Left renal cortex interstitium (tissue), 4 donors: ENCODE results near the gene DLD. TPM values are rescaled to one million over a fixed set of nuclear protein-coding genes. Genes with fewer than 3 reads are reported as not detected.
"Not testable (repeated sequence)": the region's sequence is repeated elsewhere in the genome, so short reads cannot be mapped to it uniquely, and the experiment has no call there.

Experiments
- DNase-seq, 4 donors: peaks; one replicate each; pipeline ENCODE4 v3.0.0-alpha.2; 2013; ENCODE audit warnings: low read depth in 4 of 4, low spot score in 2 of 4, missing footprints in 1 of 4
- polyA plus RNA-seq, 4 donors: library from polyadenylated mRNA; unstranded; fragments of 120-200 nt; gene quantifications; one replicate each; pipeline ENCODE4 v1.2.1, GENCODE V29; 2013; ENCODE audit not compliant: insufficient read length in 4 of 4

DLD gene
- 100 to 1,000 TPM; 104 to 139 (median 115) TPM for polyA plus RNA-seq

DNA sequence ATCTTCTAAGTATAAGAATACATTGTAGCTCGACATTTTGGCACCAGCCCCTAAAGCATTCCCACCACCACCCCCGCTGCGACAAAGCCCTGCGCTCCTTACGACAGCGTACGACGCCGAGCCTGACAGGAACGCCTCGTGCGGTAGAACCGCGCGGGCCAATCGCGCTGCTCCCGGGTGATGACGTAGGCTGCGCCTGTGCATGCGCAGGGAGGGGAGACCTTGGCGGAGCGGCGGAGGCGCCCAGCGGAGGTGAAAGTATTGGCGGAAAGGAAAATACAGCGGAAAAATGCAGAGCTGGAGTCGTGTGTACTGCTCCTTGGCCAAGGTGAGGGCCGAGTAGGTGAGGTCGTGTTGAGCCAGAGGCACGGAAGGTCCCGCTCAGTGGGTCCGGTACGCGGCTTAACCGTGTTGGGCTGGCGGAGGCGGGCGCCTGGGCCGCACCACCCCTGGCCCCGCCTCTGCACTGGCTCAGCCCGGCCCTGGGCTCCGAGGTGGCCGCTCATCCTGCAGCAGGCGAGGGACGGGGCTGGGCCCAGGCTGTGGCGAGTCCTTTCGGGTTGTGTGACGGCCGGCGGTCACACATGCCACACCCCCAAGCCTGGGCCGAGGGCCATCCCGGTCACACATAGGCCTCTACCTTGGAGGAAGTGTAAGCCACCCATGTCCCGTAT, at the start of gene DLD:
Gene DLD, plus strand, starts transcription at position 222 of the 674 bp plus-strand sequence. Its CDS starts 68 bp downstream, at position 290.
- peak; percentile 76 to 86 (median 80) for DNase-seq

DNA sequence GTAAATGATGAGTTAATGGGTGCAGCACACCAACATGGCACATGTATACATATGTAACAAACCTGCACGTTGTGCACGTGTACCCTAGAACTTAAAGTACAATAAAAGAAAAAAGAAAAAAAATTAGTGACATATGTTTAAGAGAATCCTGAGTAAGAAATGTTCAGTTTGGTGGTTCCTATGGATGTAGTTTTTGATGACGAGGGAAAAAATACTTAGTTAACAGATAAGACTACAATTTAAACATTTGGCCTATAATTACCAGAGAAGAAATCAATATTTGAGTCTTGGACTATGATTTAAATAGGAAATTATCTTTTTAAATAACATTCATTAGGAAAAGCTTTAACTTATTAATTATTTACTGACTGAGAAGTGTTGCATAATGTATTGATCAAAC, 48.8 kb upstream of the DLD start:
- no peak for DNase-seq

GRCh38 chr7:107843184-107843583, 47.8 kb upstream of the DLD start:
- DNase-seq, result no peak

GRCh38 chr7:107846324-107846723, 44.7 kb upstream of the DLD start:
- no peak for DNase-seq

GRCh38 chr7:107847168-107847835, 43.7 kb upstream of the DLD start:
- no peak for DNase-seq

GRCh38 chr7:107847836-107848175, 43.2 kb upstream of the DLD start:
- not testable (repeated sequence) for DNase-seq

GRCh38 chr7:107848211-107848610, 42.8 kb upstream of the DLD start:
- not testable (repeated sequence) for DNase-seq

DNA sequence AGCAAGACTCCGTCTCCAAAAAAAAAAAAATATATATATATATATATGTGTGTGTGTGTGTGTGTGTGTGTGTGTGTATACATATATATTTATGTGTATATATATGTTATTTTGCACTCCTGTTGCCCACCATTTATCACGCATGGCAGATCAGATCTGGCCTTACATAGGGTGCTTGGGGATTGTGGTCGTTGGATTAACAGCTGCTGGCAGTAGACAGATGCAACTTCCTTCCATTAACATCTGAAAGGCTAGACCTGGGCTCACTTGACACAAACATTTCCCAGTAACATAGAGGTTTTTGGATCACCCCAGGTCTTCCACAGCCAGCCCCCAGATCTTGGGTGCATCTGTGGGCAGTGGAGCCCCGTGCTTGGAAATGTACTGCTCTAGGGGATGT, 40.8 kb upstream of the DLD start:
- no peak for DNase-seq

DNA sequence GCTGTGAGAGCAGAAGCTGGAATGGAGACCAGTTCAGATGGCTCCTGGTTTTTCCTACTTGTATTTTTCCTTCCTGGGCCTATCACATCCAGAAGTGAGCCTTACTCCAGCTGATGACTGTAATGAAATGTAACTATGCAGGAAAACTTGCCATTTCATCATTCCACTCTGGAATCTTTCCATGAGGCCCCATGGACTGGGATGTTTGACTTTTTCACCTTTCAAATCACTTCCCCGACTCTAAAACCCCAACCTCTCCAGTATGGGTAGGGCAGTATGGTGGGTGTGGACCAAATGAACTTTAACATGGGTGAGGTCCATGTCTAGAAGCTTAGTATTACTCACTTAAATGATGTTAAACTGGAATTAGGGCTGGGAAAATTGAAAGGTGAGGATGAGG, 40.3 kb upstream of the DLD start:
- DNase-seq, result no peak

GRCh38 chr7:107854454-107854853, 36.5 kb upstream of the DLD start:
- no peak for DNase-seq

GRCh38 chr7:107854989-107855388, 36.0 kb upstream of the DLD start:
- no peak for DNase-seq

DNA sequence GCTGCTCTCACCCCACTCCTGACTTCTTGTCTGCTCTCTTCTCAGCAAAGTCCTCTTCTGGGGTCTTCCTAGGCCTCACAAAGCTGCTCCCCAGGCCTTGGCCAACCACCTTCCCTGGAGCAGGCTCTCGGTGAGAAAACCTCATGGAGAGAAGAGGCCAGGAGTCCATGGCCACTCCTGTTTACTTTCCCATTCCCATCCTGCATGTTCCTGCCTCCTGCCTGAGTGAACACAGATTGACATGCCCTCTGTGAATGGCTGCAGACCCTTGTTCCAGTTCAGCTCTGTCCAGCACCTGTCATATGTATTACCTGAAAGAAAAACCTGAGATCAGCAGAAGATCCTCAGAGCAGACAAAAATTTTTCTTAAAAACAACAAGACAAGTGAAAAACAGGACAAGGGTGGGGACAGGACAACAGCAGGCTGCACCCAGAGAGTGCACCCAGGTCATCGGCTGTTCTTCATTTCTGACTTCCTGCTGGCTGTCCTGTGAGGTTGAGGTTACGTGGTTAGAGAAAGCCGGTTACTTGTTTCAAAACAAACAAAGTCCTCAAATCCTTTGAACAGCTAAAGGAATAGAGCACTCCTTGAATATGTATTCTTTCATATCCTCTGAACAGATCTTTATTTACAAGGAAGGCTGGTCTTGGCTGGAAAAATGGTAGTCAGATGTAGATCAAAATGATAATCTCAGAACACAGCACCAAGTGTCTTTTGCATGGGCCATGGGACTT, 34.0 kb upstream of the DLD start:
- no peak for DNase-seq

GRCh38 chr7:107857541-107857912, 33.5 kb upstream of the DLD start:
- no peak for DNase-seq

DNA sequence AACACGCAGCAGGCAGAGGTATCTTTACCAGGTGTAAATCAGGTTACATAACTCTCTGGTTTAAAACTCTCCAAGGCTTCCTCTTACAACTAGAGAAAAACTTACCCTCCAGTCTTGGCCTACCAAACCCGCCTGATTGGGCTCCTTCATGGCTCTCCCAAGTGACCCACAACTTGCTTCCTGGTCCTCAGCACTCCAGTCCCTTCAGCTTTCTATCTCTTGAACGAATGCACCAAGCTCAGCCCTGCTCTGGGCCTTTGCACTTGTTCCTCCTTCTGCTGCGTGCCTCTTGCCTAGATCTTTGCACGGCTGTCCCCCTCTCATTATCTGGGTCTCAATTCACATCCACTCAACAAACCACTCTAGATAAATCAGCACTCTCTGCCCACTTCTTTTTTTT, 32.7 kb upstream of the DLD start:
- DNase-seq, result no peak

- no peak for DNase-seq
Measured at GRCh38 chr7:107860279-107860961, 30.6 kb upstream of the DLD start.

DNA sequence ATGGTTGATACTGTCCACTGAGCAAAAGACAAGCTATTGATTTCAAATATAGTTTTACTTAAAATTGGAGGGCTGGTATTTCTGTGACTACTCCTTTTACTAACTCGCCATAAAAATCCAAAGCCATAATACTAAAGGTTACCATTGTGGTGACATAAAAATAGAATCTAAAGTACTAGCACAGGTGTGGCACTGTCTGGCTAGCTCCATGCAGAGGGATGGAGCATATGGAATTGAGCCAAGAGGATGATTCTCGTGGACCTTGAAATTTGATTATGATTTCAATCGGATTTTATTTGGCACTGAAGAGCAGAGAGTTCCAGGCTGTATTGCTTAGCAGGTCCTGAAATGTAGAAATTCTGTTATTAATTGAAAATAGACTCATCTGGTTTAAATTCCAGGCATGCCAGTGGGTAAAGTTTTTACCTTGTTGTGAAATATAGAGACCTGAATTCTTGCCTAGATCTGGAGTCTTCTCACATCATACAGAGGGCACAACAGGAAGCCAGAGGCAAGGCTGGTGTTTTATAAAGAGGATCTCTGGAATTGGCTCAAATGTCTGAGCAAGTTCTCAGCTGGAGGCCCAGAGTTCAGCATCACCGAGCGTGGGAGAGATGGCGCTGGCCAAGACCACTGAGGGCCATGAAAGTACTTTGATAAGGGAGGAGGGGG, 29.9 kb upstream of the DLD start:
- DNase-seq, result no peak

DNA sequence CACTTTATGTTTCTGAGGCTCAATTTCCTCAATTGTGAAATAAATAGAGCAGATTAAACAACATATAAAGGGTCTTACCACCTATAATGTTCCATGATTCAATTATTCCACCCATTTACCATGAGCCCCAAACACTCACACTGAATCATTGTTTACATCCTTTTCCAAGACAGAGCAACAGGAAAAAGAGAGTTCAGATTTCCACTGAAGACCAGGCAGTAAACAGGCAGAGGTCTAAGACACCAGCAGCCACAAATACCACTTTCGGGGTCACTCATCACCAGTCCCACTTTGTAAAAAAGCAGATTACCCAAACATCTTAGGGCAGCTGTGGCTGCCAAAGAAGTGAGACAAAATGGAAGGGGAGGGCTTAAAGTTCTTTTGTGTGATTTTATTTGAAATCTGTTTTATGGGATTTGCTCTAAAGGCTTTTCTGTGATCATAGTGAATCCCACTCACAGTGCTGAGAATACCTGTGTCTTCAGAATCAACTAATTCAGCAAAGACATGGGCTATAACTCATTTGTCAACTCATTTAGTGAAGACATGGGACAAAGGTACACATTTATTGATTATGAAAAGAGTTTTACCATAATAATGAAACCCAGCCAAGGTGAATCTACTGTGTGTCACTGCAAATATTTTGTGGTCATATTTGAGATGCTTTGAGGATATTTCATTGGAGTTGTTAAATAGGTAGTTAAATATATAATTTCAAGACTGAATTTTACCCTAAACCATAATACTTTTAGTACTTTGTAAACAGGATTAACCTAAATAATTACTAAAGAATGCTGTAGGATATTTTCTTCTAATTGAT, 24.8 kb upstream of the DLD start:
- no peak for DNase-seq

DNA sequence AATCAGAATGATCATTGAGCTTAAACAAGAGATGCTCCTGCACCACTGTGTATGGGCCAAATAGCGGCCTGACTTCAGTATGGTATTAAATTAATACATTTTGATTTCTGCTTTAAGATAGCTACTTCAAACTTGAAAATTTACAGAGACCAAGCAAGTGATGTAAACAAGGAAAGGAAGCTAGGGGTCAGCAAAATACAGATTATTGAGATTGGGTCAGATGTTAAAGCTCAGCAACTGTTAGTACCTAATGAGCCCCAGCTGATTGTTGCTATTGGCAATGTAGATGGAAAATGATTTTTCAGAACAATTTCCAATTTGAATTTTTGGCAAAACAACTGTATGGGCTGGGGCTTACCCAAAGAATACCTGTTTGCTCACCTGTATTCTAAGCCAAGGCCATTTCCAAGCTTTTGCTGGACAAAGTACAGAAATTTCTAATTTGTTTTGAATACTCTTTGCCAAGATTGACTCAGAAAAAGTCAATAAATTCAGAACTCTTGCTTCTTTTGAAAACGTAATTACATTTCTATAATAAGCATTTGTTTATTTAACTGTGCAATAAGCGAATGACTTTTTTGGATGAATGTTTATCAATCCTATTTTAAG, 23.0 kb upstream of the DLD start:
- no peak for DNase-seq

- DNase-seq, result no peak
Measured at GRCh38 chr7:107870427-107871000, 20.5 kb upstream of the DLD start.
